Thyroid gland (tissue), 4 donors: ENCODE data around the gene LSM5.

Experiments used
- CTCF ChIP-seq, 6 experiments: fragments of 200-600 bp in 3 of 6; fragments of 450-650 bp in 3 of 6; sonication (generic) in 3 of 6; IDR thresholded peaks; one replicate each; pipeline ENCODE4 v1.5.1; 2016 to 2019; ENCODE audit warnings: antibody characterized with exemption in 6 of 6, mild to moderate bottlenecking in 2 of 6, inconsistent platforms in 1 of 6, moderate library complexity in 1 of 6
- POLR2A ChIP-seq, 2 donors: fragments of 450-650 bp; IDR thresholded peaks; one replicate each; pipeline ENCODE4 v1.6.1; 2017; ENCODE audit warnings: antibody characterized with exemption in 2 of 2, mild to moderate bottlenecking in 2 of 2, moderate library complexity in 1 of 2

- TF ChIP-seq CTCF (IDR thresholded peaks at IDR 0.05), result no peak
- TF ChIP-seq POLR2A (IDR thresholded peaks at IDR 0.05), result no peak
Observed at GRCh38 chr7:32462977-32463376, 27.2 kb downstream of the LSM5 start.
